Muscle of leg (tissue), 11 donors: ENCODE data around the gene C7orf57. TPM values are rescaled to one million over a fixed set of nuclear protein-coding genes. Genes with fewer than 3 reads are reported as not detected.

ENCODE experiments used
- DNase-seq: peaks from one replicate; pipeline ENCODE4 v3.0.0; 2013
- H3K27ac ChIP-seq: one replicate; pipeline ENCODE4 v1.5.1; 2013; ENCODE audit warnings: mild to moderate bottlenecking, low read length, control low read depth
- H3K27me3 ChIP-seq: one replicate; pipeline ENCODE4 v1.6.1; 2013; ENCODE audit warnings: low read length; ENCODE audit not compliant: control insufficient read depth, insufficient read depth
- H3K36me3 ChIP-seq: one replicate; pipeline ENCODE4 v1.6.1; 2013; ENCODE audit warnings: low read length; ENCODE audit not compliant: control insufficient read depth, insufficient read depth
- H3K4me1 ChIP-seq: one replicate; pipeline ENCODE4 v1.6.1; 2013; ENCODE audit warnings: low read length; ENCODE audit not compliant: control insufficient read depth, insufficient read depth
- H3K4me3 ChIP-seq: one replicate; pipeline ENCODE4 v1.5.1; 2013; ENCODE audit warnings: low read length, control low read depth
- H3K9me3 ChIP-seq: replicated peaks from 2 replicates; pipeline ENCODE4 v1.6.1; 2013; ENCODE audit warnings: low read depth, low read length; ENCODE audit not compliant: control insufficient read depth
- WGBS: methylation state at CpG from one replicate; pipeline ENCODE4 v1.1.5; 2013; ENCODE audit warnings: missing lambda C conversion rate; ENCODE audit not compliant: insufficient coverage; 5-methylcytosine and 5-hydroxymethylcytosine counted together
- polyA plus RNA-seq, 8 donors: library from polyadenylated mRNA; unstranded; fragments of 120-200 nt; gene quantifications; one replicate each; pipeline versions ENCODE4 v1.2.1 to v1.2.3, GENCODE V29; 2013; ENCODE audit warnings: inconsistent platforms in 1 of 8, low replicate concordance in 1 of 8; ENCODE audit not compliant: insufficient read length in 8 of 8, insufficient read depth in 1 of 8
- total RNA-seq: library from RNA; stranded (reverse); fragments of 120-200 nt; gene quantifications from one replicate; pipeline ENCODE4 v1.2.4, GENCODE V29; 2013

C7orf57 gene
- total and polyA plus RNA-seq, 9 donors: 0.09 to 0.17 (median 0.10) TPM; not detected in 3

- no peak for DNase-seq
- WGBS: no CpG with 5 or more reads among the region's 2 CpGs
- Histone ChIP-seq H3K4me3 (no peak overlapping the region), H3K9me3 (no peaks in the 10 kb centered on the region), H3K27me3 (peaks cover 23% of the 10 kb centered on the region), H3K4me1 (peaks cover 8% of the 10 kb centered on the region), H3K27ac (no peak overlapping the region), H3K36me3 (no peaks in the 10 kb centered on the region)
Measured at GRCh38 chr7:48031111-48031510, 4.2 kb upstream of the C7orf57 start.

GRCh38 chr7:48033922-48034321 lies 1.4 kb upstream of the C7orf57 start:
- no peak for DNase-seq
- WGBS: no CpG with 5 or more reads among the region's 5 CpGs
- no peak overlapping the region for H3K27ac ChIP-seq

GRCh38 chr7:48035967-48036478 lies 680 bp downstream of the C7orf57 start:
- peak; percentile 52 for DNase-seq
- H3K27me3 ChIP-seq: peaks cover 30% of the 10 kb centered on the region
- peak overlapping the region; percentile 57 for H3K4me3 ChIP-seq
- WGBS: 2% methylated on average over 32 of the region's 42 CpGs
- H3K4me1 ChIP-seq: peaks cover 9% of the 10 kb centered on the region
- H3K9me3 ChIP-seq: no peaks in the 10 kb centered on the region
- H3K27ac ChIP-seq: no peak overlapping the region
- no peaks in the 10 kb centered on the region for H3K36me3 ChIP-seq

More at GRCh38 chr7:48033922-48034321, 1.4 kb upstream of the C7orf57 start:
- Histone ChIP-seq H3K4me1 (peaks cover 9% of the 10 kb centered on the region), H3K9me3 (no peaks in the 10 kb centered on the region), H3K4me3 (no peak overlapping the region), H3K27me3 (peaks cover 29% of the 10 kb centered on the region), H3K36me3 (no peaks in the 10 kb centered on the region)

GRCh38 chr7:48038815-48039506 lies 3.6 kb downstream of the C7orf57 start:
- no peak for DNase-seq
- Histone ChIP-seq H3K9me3 (no peaks in the 10 kb centered on the region), H3K4me1 (peaks cover 9% of the 10 kb centered on the region), H3K4me3 (no peak overlapping the region), H3K27ac (no peak overlapping the region), H3K27me3 (peaks cover 25% of the 10 kb centered on the region), H3K36me3 (no peaks in the 10 kb centered on the region)
- no CpG with 5 or more reads among the region's 5 CpGs for WGBS

- 92% methylated on average over 9 of the region's 18 CpGs for WGBS
Measured at GRCh38 chr7:48040944-48041652, 5.8 kb downstream of the C7orf57 start.

GRCh38 chr7:48041653-48041970 lies 6.3 kb downstream of the C7orf57 start:
- WGBS: no CpG with 5 or more reads among the region's 3 CpGs
- H3K36me3 ChIP-seq: no peaks in the 10 kb centered on the region
- H3K27ac ChIP-seq: no peak overlapping the region
- no peak for DNase-seq
- no peak overlapping the region for H3K4me3 ChIP-seq
- H3K27me3 ChIP-seq: peaks cover 10% of the 10 kb centered on the region
- no peaks in the 10 kb centered on the region for H3K9me3 ChIP-seq
- no peaks in the 10 kb centered on the region for H3K4me1 ChIP-seq

More at GRCh38 chr7:48040944-48041652, 5.8 kb downstream of the C7orf57 start:
- peaks cover 13% of the 10 kb centered on the region for H3K27me3 ChIP-seq
- H3K27ac ChIP-seq: no peak overlapping the region
- DNase-seq: no peak
- no peaks in the 10 kb centered on the region for H3K36me3 ChIP-seq
- H3K4me3 ChIP-seq: no peak overlapping the region
- H3K9me3 ChIP-seq: no peaks in the 10 kb centered on the region
- H3K4me1 ChIP-seq: peaks cover 2% of the 10 kb centered on the region

GRCh38 chr7:48042216-48042615 lies 6.9 kb downstream of the C7orf57 start:
- WGBS: 68% methylated on average over 3 of the region's 3 CpGs
- H3K27me3 ChIP-seq: peaks cover 6% of the 10 kb centered on the region
- no peaks in the 10 kb centered on the region for H3K36me3 ChIP-seq
- H3K27ac ChIP-seq: no peak overlapping the region
- H3K9me3 ChIP-seq: no peaks in the 10 kb centered on the region
- no peak overlapping the region for H3K4me3 ChIP-seq
- DNase-seq: no peak
- H3K4me1 ChIP-seq: no peaks in the 10 kb centered on the region

GRCh38 chr7:48042636-48043035 lies 7.3 kb downstream of the C7orf57 start:
- DNase-seq: no peak
- no CpG with 5 or more reads among the region's 3 CpGs for WGBS
- H3K4me3 ChIP-seq: no peak overlapping the region

GRCh38 chr7:48045195-48045765 lies 9.9 kb downstream of the C7orf57 start:
- Histone ChIP-seq H3K27me3 (peaks cover 6% of the 10 kb centered on the region), H3K36me3 (no peaks in the 10 kb centered on the region), H3K27ac (no peak overlapping the region), H3K9me3 (no peaks in the 10 kb centered on the region), H3K4me1 (no peaks in the 10 kb centered on the region), H3K4me3 (no peak overlapping the region)
- DNase-seq: no peak
- WGBS: 64% methylated on average over 9 of the region's 9 CpGs

More at GRCh38 chr7:48042636-48043035, 7.3 kb downstream of the C7orf57 start:
- Histone ChIP-seq H3K4me1 (no peaks in the 10 kb centered on the region), H3K27ac (no peak overlapping the region), H3K36me3 (no peaks in the 10 kb centered on the region), H3K9me3 (no peaks in the 10 kb centered on the region), H3K27me3 (peaks cover 6% of the 10 kb centered on the region)

- Histone ChIP-seq H3K9me3 (no peaks in the 10 kb centered on the region), H3K27me3 (no peaks in the 10 kb centered on the region), H3K27ac (no peak overlapping the region), H3K4me1 (no peaks in the 10 kb centered on the region), H3K36me3 (no peaks in the 10 kb centered on the region), H3K4me3 (no peak overlapping the region)
- 53% methylated on average over 11 of the region's 14 CpGs for WGBS
- no peak for DNase-seq
Measured at GRCh38 chr7:48046458-48046857, 11.1 kb downstream of the C7orf57 start.
